Breast epithelium (tissue), 3 donors: ENCODE measurements around the gene SPATA12.

ENCODE experiments used
- POLR2A ChIP-seq: fragments of 450-650 bp; IDR thresholded peaks from one replicate; pipeline ENCODE4 v1.6.1; 2016; ENCODE audit warnings: antibody characterized with exemption, mild to moderate bottlenecking, moderate library complexity
- POLR2AphosphoS5 ChIP-seq, 3 donors: sonication (generic); formaldehyde crosslinking; IDR thresholded peaks; one replicate each; pipeline ENCODE4 v1.6.1; 2017; ENCODE audit warnings: antibody characterized with exemption in 3 of 3
- TF ChIP-seq, protein P1 (sequence below), 3 donors: fragments of 450-650 bp; IDR thresholded peaks; one replicate each; pipeline ENCODE4 v1.5.1; 2016 to 2017; ENCODE audit warnings: antibody characterized with exemption in 3 of 3, mild to moderate bottlenecking in 3 of 3, moderate library complexity in 3 of 3

DNA sequence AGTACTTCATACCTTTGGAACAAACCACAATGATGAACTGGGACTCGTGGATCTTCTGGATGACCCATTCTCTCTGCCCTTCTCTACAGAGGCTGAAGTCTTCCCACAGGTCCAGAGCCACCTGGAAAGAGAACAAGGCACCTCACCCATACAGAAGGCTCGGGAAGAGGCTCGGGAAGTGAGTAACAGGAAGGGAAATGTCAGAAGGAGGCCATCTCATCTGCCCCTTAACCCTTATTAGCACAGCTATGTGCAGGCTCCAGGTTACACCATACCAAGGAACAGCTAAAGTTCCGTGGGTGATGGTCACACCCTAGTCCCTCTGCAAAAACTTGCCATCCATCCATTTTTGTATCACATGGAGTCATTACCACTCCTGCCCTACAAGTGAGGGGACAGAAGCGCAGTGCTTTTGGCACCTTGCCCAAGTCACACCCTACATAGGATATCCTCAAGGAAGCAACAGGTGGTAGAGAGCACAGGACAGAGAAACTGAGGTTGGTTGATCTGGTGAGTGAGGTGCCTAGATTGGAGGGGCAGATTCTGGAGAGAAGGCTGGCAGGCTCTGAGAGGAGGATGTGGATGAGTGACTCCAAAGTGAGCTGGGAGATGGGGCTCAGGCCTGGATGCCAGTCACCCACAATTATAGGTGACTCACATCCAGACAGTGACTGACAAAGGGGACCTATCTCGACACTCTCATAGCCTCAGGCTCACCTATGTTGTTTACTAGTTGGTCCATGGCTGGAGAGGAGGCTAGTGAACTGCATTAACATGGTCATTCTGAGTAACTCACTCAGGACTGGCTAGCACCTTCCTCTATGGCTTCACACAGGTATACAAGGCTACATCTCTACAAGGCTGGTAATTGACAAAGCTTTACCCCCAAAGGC, 38.2 kb downstream of the SPATA12 start:
- TF ChIP-seq, protein P1, sequence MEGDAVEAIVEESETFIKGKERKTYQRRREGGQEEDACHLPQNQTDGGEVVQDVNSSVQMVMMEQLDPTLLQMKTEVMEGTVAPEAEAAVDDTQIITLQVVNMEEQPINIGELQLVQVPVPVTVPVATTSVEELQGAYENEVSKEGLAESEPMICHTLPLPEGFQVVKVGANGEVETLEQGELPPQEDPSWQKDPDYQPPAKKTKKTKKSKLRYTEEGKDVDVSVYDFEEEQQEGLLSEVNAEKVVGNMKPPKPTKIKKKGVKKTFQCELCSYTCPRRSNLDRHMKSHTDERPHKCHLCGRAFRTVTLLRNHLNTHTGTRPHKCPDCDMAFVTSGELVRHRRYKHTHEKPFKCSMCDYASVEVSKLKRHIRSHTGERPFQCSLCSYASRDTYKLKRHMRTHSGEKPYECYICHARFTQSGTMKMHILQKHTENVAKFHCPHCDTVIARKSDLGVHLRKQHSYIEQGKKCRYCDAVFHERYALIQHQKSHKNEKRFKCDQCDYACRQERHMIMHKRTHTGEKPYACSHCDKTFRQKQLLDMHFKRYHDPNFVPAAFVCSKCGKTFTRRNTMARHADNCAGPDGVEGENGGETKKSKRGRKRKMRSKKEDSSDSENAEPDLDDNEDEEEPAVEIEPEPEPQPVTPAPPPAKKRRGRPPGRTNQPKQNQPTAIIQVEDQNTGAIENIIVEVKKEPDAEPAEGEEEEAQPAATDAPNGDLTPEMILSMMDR (IDR thresholded peaks at IDR 0.05), result no peak
- no peak for TF ChIP-seq POLR2AphosphoS5 (IDR thresholded peaks at IDR 0.05)
- TF ChIP-seq POLR2A, result no peak
